OCI-LY1 (cell line): ENCODE measurements around the gene JMJD4.
A peak's percentile ranks its signal among the peaks of the same experiment; 100 is the strongest.

ENCODE experiments used
- H2AFZ ChIP-seq: fragments of 200-600 bp; sonication (generic), shearing (Covaris generic); 2 replicates; pipeline ENCODE4 v1.6.0; 2014; ENCODE audit warnings: antibody characterized with exemption, mild to moderate bottlenecking, low read length
- H3F3A ChIP-seq: fragments of 200-600 bp; sonication (generic), shearing (Covaris generic); 2 replicates; pipeline ENCODE4 v1.6.0; 2014; ENCODE audit warnings: mild to moderate bottlenecking, antibody characterized with exemption, low read length, moderate library complexity; ENCODE audit not compliant: insufficient read depth
- H3K27ac ChIP-seq: fragments of 200-600 bp; sonication (generic); 2 replicates; pipeline ENCODE4 v1.5.1; 2014; ENCODE audit warnings: low read length, mixed run types, mild to moderate bottlenecking, low read depth; ENCODE audit not compliant: poor library complexity, severe bottlenecking
- H3K27me3 ChIP-seq: fragments of 200-600 bp; sonication (generic); 2 replicates; pipeline ENCODE4 v1.6.0; 2014; ENCODE audit warnings: antibody characterized with exemption, mild to moderate bottlenecking, low read length, moderate library complexity; ENCODE audit not compliant: insufficient read depth
- H3K36me3 ChIP-seq: fragments of 200-600 bp; sonication (generic); 2 replicates; pipeline ENCODE4 v1.6.1; 2014; ENCODE audit warnings: mild to moderate bottlenecking, antibody characterized with exemption, low read length, moderate library complexity, mixed read lengths; ENCODE audit not compliant: insufficient read depth
- H3K4me1 ChIP-seq: fragments of 200-600 bp; sonication (generic); 2 replicates; pipeline ENCODE4 v1.5.1; 2014; ENCODE audit warnings: mild to moderate bottlenecking, low read length, moderate library complexity; ENCODE audit not compliant: insufficient read depth, severe bottlenecking
- H3K4me2 ChIP-seq: fragments of 200-600 bp; sonication (generic), shearing (Covaris generic); 2 replicates; pipeline ENCODE4 v1.6.1; 2014; ENCODE audit warnings: low read length
- H3K4me3 ChIP-seq: fragments of 200-600 bp; sonication (generic); 2 replicates; pipeline ENCODE4 v1.5.1; 2014; ENCODE audit warnings: low read length, low read depth, mild to moderate bottlenecking, mixed read lengths; ENCODE audit not compliant: poor library complexity, severe bottlenecking
- H3K79me2 ChIP-seq: fragments of 200-600 bp; shearing (Covaris generic); 2 replicates; pipeline ENCODE4 v1.6.1; 2016; ENCODE audit warnings: mixed run types, low read length, mixed read lengths; ENCODE audit not compliant: insufficient read depth
- H3K9ac ChIP-seq: fragments of 200-600 bp; sonication (generic), shearing (Covaris generic); 2 replicates; pipeline ENCODE4 v1.6.1; 2014; ENCODE audit warnings: mild to moderate bottlenecking, low read length, mixed read lengths
- H3K9me2 ChIP-seq: fragments of 200-600 bp; sonication (generic), shearing (Covaris generic); 2 replicates; pipeline ENCODE4 v1.6.1; 2014; ENCODE audit warnings: low read depth, mild to moderate bottlenecking, low read length, mixed read lengths
- H3K9me3 ChIP-seq: fragments of 200-600 bp; shearing (Covaris generic); 2 replicates; pipeline ENCODE4 v1.6.1; 2014; ENCODE audit warnings: low read length, mixed read lengths
- H4K20me1 ChIP-seq: fragments of 200-600 bp; sonication (generic), shearing (Covaris generic); 2 replicates; pipeline ENCODE4 v1.6.0; 2016; ENCODE audit warnings: mild to moderate bottlenecking, low read length; ENCODE audit not compliant: insufficient read depth
- EZH2 ChIP-seq: fragments of 200-600 bp; sonication (generic), shearing (Covaris generic); IDR thresholded peaks from 2 replicates; pipeline ENCODE4 v1.8.0; 2017; ENCODE audit warnings: borderline replicate concordance, mixed run types, mild to moderate bottlenecking, antibody characterized with exemption, low read length, moderate library complexity, mixed read lengths
- TF ChIP-seq, protein P1 (sequence below): fragments of 200-600 bp; sonication (generic), shearing (Covaris generic); IDR thresholded peaks from 2 replicates; pipeline ENCODE4 v1.5.1; 2017; ENCODE audit warnings: mild to moderate bottlenecking, antibody characterized with exemption, low read length, moderate library complexity, mixed read lengths

JMJD4 gene

GRCh38 chr1:227738820-227739219, 3.7 kb upstream of the JMJD4 start:
- Histone ChIP-seq H3K4me1 (peaks cover 43% of the 10 kb centered on the region), H3K9ac (peak overlapping the region; percentile 15; the same call in 1 of the 2 replicates), H3K27me3 (no peaks in the 10 kb centered on the region), H3K27ac (peak overlapping the region; percentile 69), H3K9me3 (no peaks in the 10 kb centered on the region), H3K4me3 (no peak overlapping the region), H3K9me2 (no peaks in the 10 kb centered on the region), H2AFZ (no peak overlapping the region), H3K4me2 (peak overlapping the region; percentile 46; the same call in 1 of the 2 replicates), H3K36me3 (peaks cover 2% of the 10 kb centered on the region; the same call in 1 of the 2 replicates), H3K79me2 (peaks cover 21% of the 10 kb centered on the region), H4K20me1 (no peaks in the 10 kb centered on the region), H3F3A (no peaks in the 10 kb centered on the region)
- TF ChIP-seq, protein P1, sequence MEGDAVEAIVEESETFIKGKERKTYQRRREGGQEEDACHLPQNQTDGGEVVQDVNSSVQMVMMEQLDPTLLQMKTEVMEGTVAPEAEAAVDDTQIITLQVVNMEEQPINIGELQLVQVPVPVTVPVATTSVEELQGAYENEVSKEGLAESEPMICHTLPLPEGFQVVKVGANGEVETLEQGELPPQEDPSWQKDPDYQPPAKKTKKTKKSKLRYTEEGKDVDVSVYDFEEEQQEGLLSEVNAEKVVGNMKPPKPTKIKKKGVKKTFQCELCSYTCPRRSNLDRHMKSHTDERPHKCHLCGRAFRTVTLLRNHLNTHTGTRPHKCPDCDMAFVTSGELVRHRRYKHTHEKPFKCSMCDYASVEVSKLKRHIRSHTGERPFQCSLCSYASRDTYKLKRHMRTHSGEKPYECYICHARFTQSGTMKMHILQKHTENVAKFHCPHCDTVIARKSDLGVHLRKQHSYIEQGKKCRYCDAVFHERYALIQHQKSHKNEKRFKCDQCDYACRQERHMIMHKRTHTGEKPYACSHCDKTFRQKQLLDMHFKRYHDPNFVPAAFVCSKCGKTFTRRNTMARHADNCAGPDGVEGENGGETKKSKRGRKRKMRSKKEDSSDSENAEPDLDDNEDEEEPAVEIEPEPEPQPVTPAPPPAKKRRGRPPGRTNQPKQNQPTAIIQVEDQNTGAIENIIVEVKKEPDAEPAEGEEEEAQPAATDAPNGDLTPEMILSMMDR, result no peak
- TF ChIP-seq EZH2, result no peak

GRCh38 chr1:227736814-227737432, 1.8 kb upstream of the JMJD4 start:
- no peaks in the 10 kb centered on the region for H4K20me1 ChIP-seq
- H3K4me1 ChIP-seq, result peaks cover 46% of the 10 kb centered on the region
- H2AFZ ChIP-seq, result no peak overlapping the region
- H3K27me3 ChIP-seq, result no peaks in the 10 kb centered on the region
- H3F3A ChIP-seq, result no peaks in the 10 kb centered on the region
- no peak overlapping the region; the same call in 1 of the 2 replicates for H3K9ac ChIP-seq
- peaks cover 21% of the 10 kb centered on the region for H3K79me2 ChIP-seq
- peak overlapping the region; percentile 96; the same call in 1 of the 2 replicates for H3K4me2 ChIP-seq
- TF ChIP-seq, protein P1, result no peak
- TF ChIP-seq EZH2, result no peak
- H3K36me3 ChIP-seq, result peaks cover 20% of the 10 kb centered on the region; the same call in 1 of the 2 replicates
- no peak overlapping the region for H3K27ac ChIP-seq
- H3K4me3 ChIP-seq, result peak overlapping the region; percentile 0
- no peaks in the 10 kb centered on the region for H3K9me3 ChIP-seq
- H3K9me2 ChIP-seq, result no peaks in the 10 kb centered on the region

DNA sequence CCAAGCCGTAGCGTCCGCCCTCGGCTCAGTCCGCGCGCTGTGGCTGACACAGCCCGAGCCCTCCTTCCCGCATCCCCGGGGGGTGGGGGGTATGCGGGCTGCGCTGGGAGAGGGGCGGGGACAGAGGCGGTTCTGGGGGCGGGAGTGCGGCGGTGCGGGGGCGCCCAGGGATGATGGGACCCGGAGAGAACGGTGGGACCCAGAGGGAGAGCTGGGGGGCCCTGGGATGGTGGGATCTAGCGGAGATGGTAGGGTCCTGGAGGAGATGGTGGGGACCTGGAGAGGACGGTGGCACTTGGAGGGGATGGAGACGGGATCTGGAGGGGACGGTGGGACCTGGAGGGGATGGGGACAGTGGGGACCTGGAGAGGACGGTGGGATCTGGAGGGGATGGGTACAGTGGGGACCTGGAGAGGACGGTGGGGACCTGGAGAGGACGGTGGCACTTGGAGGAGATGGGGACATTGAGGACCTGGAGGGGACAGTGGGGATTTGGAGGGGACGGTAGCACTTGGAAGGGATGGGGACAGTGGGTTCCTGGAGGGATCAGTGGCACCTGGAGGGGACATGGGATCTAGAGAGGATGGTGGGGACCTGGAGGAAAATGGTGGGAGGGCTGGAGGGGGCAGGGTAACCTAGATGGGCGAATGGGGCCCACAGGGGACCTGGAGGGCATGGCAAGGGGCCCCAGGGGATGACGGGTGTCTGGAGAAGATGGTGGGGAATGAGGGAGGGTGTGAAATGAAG, 610 bp upstream of the JMJD4 start:
- no peak for TF ChIP-seq EZH2
- TF ChIP-seq, protein P1, result no peak
- Histone ChIP-seq H3F3A (no peaks in the 10 kb centered on the region), H3K4me3 (peak overlapping the region; percentile 96), H3K79me2 (peaks cover 21% of the 10 kb centered on the region), H3K4me1 (peaks cover 52% of the 10 kb centered on the region), H2AFZ (no peak overlapping the region), H3K27me3 (no peaks in the 10 kb centered on the region), H3K9ac (peak overlapping the region; percentile 98), H4K20me1 (no peaks in the 10 kb centered on the region), H3K9me3 (no peaks in the 10 kb centered on the region), H3K36me3 (peaks cover 30% of the 10 kb centered on the region; the same call in 1 of the 2 replicates), H3K9me2 (no peaks in the 10 kb centered on the region), H3K27ac (no peak overlapping the region), H3K4me2 (peak overlapping the region; percentile 96)
